GM12878 (cell line): ENCODE measurements around the gene DAD1. TPM values are rescaled to one million over a fixed set of nuclear protein-coding genes. Genes with fewer than 3 reads are reported as not detected.

Source experiments
- ATAC-seq: fragments of 200-7000 bp; cut with Tn5 transposase; 3 replicates; pipeline ENCODE4 v1.9.1; 2020; ENCODE audit warnings: mild to moderate bottlenecking, moderate library complexity
- BruUV-seq: library from RNA; stranded (reverse); fragments of 400-500 nt; replicated peaks from 2 replicates; lab custom pipeline; 2021; lab: Mats Ljungman, UMichigan
- CTCF ChIA-PET: fragments of 300-600 bp; sonication (Branson Sonifier 250); formaldehyde crosslinking; extraction: SDS; loops from one replicate; lab custom pipeline; 2021; ENCODE audit warnings: inconsistent platforms; lab: Yijun Ruan, JAX
- POLR2A ChIA-PET: fragments of 350-600 bp; formaldehyde crosslinking; extraction: SDS; loops from one replicate; lab custom pipeline; 2021; ENCODE audit warnings: inconsistent platforms; lab: Charles Lee
- RAD21 ChIA-PET: fragments of 300-600 bp; sonication (Branson Sonifier 250); formaldehyde crosslinking; loops from one replicate; lab custom pipeline; 2023; ENCODE audit warnings: antibody characterized with exemption; ENCODE audit not compliant: unreplicated experiment; lab: Charles Lee
- SMC1A ChIA-PET: fragments of 300-600 bp; sonication (Branson Sonifier 250); formaldehyde crosslinking; loops from one replicate; lab custom pipeline; 2023; ENCODE audit not compliant: unreplicated experiment, uncharacterized antibody; lab: Charles Lee
- DNase-seq: peaks from one replicate; pipeline ENCODE4 v3.0.0-alpha.2; 2011; ENCODE audit warnings: low read depth, low spot score
- FAIRE-seq: peaks from 3 replicates; lab custom pipeline; 2011; peaks lifted over from hg19 to GRCh38; lab: Jason Lieb, UNC
- H2AFZ ChIP-seq: 2 replicates; pipeline ENCODE4 v1.6.0; 2011; ENCODE audit warnings: low read depth, low read length, control low read depth; ENCODE audit not compliant: control insufficient read depth
- H3K27ac ChIP-seq: 2 replicates; pipeline ENCODE4 v1.5.1; 2011; ENCODE audit warnings: control low read depth; ENCODE audit not compliant: control insufficient read depth, insufficient read depth
- H3K27me3 ChIP-seq, 2 experiments: replicated peaks in 1 of 2; 2 replicates each; pipeline versions ENCODE4 v1.6.0 to v1.6.1; 2011; ENCODE audit warnings: low read length in 1 of 2; ENCODE audit not compliant: control insufficient read depth in 2 of 2, insufficient read depth in 2 of 2
- H3K36me3 ChIP-seq, 2 experiments: 2 replicates each; pipeline ENCODE4 v1.5.1; 2011; ENCODE audit warnings: low read length in 1 of 2; ENCODE audit not compliant: control insufficient read depth in 2 of 2, insufficient read depth in 2 of 2
- H3K4me1 ChIP-seq: 2 replicates; pipeline ENCODE4 v1.6.1; 2011; ENCODE audit warnings: mild to moderate bottlenecking, low read length, moderate library complexity, mixed read lengths; ENCODE audit not compliant: control insufficient read depth, insufficient read depth
- H3K4me2 ChIP-seq: 2 replicates; pipeline ENCODE4 v1.6.0; 2011; ENCODE audit warnings: control low read depth; ENCODE audit not compliant: control insufficient read depth, insufficient read depth
- H3K4me3 ChIP-seq: fragments of 200-600 bp; sonication (generic); 2 replicates; pipeline ENCODE4 v1.5.1; 2016
- H3K79me2 ChIP-seq: 2 replicates; pipeline ENCODE4 v1.6.0; 2011; ENCODE audit warnings: low read length; ENCODE audit not compliant: control insufficient read depth, insufficient read depth
- H3K9ac ChIP-seq: 2 replicates; pipeline ENCODE4 v1.8.0; 2011; ENCODE audit warnings: low read length, control low read depth, mixed read lengths; ENCODE audit not compliant: control insufficient read depth, insufficient read depth
- H3K9me3 ChIP-seq: replicated peaks from 3 replicates; pipeline ENCODE4 v1.5.1; 2011; ENCODE audit warnings: mild to moderate bottlenecking, low read length; ENCODE audit not compliant: control insufficient read depth, insufficient read depth
- H4K20me1 ChIP-seq: 2 replicates; pipeline ENCODE4 v1.6.0; 2011; ENCODE audit not compliant: control insufficient read depth, insufficient read depth
- ATF7 ChIP-seq: fragments of 450-650 bp; IDR thresholded peaks from 2 replicates; pipeline ENCODE4 v1.6.1; 2016; ENCODE audit warnings: low read depth, mild to moderate bottlenecking
- ETV6 ChIP-seq, 2 experiments: fragments of 450-650 bp in 1 of 2; IDR thresholded peaks in 1 of 2; conservative IDR thresholded peaks in 1 of 2; 2 replicates each; pipeline ENCODE4 v1.6.1; 2014; ENCODE audit warnings: antibody characterized with exemption in 1 of 2, borderline replicate concordance in 1 of 2, low read depth in 1 of 2, mild to moderate bottlenecking in 1 of 2, moderate library complexity in 1 of 2
- NFYA ChIP-seq: IDR thresholded peaks from 2 replicates; pipeline ENCODE4 v1.6.1; 2011; ENCODE audit warnings: low read depth, mild to moderate bottlenecking, low read length, improper control_type of control experiment, borderline replicate concordance
- REST ChIP-seq: IDR thresholded peaks from 2 replicates; pipeline ENCODE4 v1.6.1; 2012; ENCODE audit warnings: mild to moderate bottlenecking, low read depth, low read length
- SP1 ChIP-seq: IDR thresholded peaks from one replicate; pipeline ENCODE4 v1.6.1; 2011; ENCODE audit warnings: low read depth, low read length
- ZBTB4 ChIP-seq: fragments of 450-650 bp; formaldehyde crosslinking; IDR thresholded peaks from 2 replicates; pipeline ENCODE4 v1.4.0; 2022; ENCODE audit warnings: mild to moderate bottlenecking, moderate library complexity
- ZNF207 ChIP-seq: fragments of 450-650 bp; IDR thresholded peaks from 2 replicates; pipeline ENCODE4 v1.6.1; 2014; ENCODE audit warnings: antibody characterized with exemption, mild to moderate bottlenecking, borderline replicate concordance
- ZNF217 ChIP-seq: fragments of 450-650 bp; IDR thresholded peaks from 2 replicates; pipeline ENCODE4 v1.6.1; 2017; ENCODE audit warnings: antibody characterized with exemption, mild to moderate bottlenecking
- ZZZ3 ChIP-seq: IDR thresholded peaks from 2 replicates; pipeline ENCODE4 v1.6.1; 2011; ENCODE audit warnings: low read depth; ENCODE audit not compliant: control insufficient read depth, insufficient read length
- WGBS: methylation state at CpG from one replicate; pipeline ENCODE4 v1.1.6; 2016; ENCODE audit warnings: low lambda C conversion rate; ENCODE audit not compliant: insufficient replicate concordance, insufficient coverage; ENCODE audit errors: missing lambda C conversion rate; 5-methylcytosine and 5-hydroxymethylcytosine counted together
- in situ Hi-C: fragments of 300-500 bp; cut with MboI; formaldehyde crosslinking; loops from 9 replicates; pipeline ENCODE4 v1.14.3; 2018; ENCODE audit warnings: mixed read lengths
- intact Hi-C: fragments of 100-400 bp; cut with micrococcal nuclease; formaldehyde crosslinking; loops from one replicate; pipeline ENCODE4 v1.14.2; 2022; ENCODE audit not compliant: unreplicated experiment
- polyA plus RNA-seq, 11 experiments: library from polyadenylated mRNA; depleted of rRNA in 4 of 11; unstranded in 6 of 11; stranded (reverse) in 5 of 11; fragments of >200 nt; fragmentation: Nextera tagmentation in 4 of 11; fragmentation: Illumina TruSeq in 1 of 11; extraction: Ambion mirVana in 4 of 11; extraction: Trizol in 1 of 11; gene quantifications; 1 replicate in 1 of 11; 2 replicates in 10 of 11; pipeline versions ENCODE4 v1.2.1 to v1.2.3, GENCODE V29; 2011 to 2016; ENCODE audit warnings: inconsistent platforms in 2 of 11, missing spikeins in 2 of 11, low read depth in 1 of 11
- total RNA-seq, 4 experiments: library from RNA; depleted of rRNA in 3 of 4; stranded (reverse); fragments of >200 nt in 3 of 4; fragmentation: Illumina TruSeq in 1 of 4; extraction: Trizol in 1 of 4; gene quantifications; 2 replicates each; pipeline versions ENCODE4 v1.2.1 to v1.2.3, GENCODE V29; 2013 to 2021

The DAD1 gene
- total and polyA plus RNA-seq, 10 of the 15 experiments (the other 5 are each of a cell fraction or from before 2014, with no cell fraction given), result 161 to 920 (median 319) TPM

- no peak for TF ChIP-seq ZZZ3
- TF ChIP-seq, all 136 proteins: peak for 3
Measured at GRCh38 chr14:22598896-22599244, 9.8 kb upstream of the DAD1 start (continued).

- DNase-seq, result no peak
- intact Hi-C loops (no loop called here), in situ Hi-C loops (no loop called here)
- ChIA-PET CTCF (interaction anchor here (0.6 to 5.5 kb wide), 14 partner anchors 9 to 522 kb away, joined by 3 to 58 read pairs (median 3); partner anchors contain the start of gene DAD1), POLR2A (interaction anchor here (0.7 to 6.0 kb wide), 5 partner anchors 9 to 331 kb away, joined by 3 to 91 read pairs (median 3); partner anchors contain the start of genes DAD1, OXA1L and PRMT5), SMC1A (interaction anchor here (0.5 to 7.4 kb wide), 18 partner anchors 11 to 315 kb away, joined by 3 to 72 read pairs (median 4); partner anchors contain the start of genes DAD1, OR6J1 and OXA1L), RAD21 (interaction anchor here (0.9 to 5.7 kb wide), 17 partner anchors 9 to 291 kb away, joined by 3 to 53 read pairs (median 4); partner anchors contain the start of genes DAD1, LRP10 and OXA1L)
- peak; percentile 97 for ATAC-seq
- peak within 1 kb of the TSS; percentile 77 for H3K9ac ChIP-seq
- no peaks in the 10 kb centered on the region for H3K9me3 ChIP-seq
- peak within 1 kb of the TSS; percentile 98 for H3K4me2 ChIP-seq
- peak within 1 kb of the TSS; percentile 94 for H3K4me3 ChIP-seq
- H2AFZ ChIP-seq, result peak within 1 kb of the TSS; percentile 97
- no peaks in the 10 kb centered on the region for H3K79me2 ChIP-seq
- no peaks in the 10 kb centered on the region for H4K20me1 ChIP-seq
- peaks cover 0 to 2% of the 10 kb centered on the region in 2 experiments; a peak in 2 of 4 replicates for H3K36me3 ChIP-seq
- no peaks in the 10 kb centered on the region for H3K27me3 ChIP-seq
- H3K27ac ChIP-seq, result peak within 1 kb of the TSS; percentile 45
- H3K4me1 ChIP-seq, result peaks cover 19% of the 10 kb centered on the region
- WGBS, result 1% methylated on average over 49 of the region's 49 CpGs
- TSS peak; percentile 67 for BruUV-seq
- FAIRE-seq, result no peak
- no peak for TF ChIP-seq ATF7
- TF ChIP-seq REST, result no peak
- TF ChIP-seq ZBTB4 (CRISPR knock-in tag), result no peak
- no peak for TF ChIP-seq ZNF207
- TF ChIP-seq NFYA, result no peak
- TF ChIP-seq SP1, result peak; percentile 59
- no peak for TF ChIP-seq ETV6 (conservative IDR thresholded peaks at IDR 0.05 in 1 of 2, IDR thresholded peaks at IDR 0.05 in 1 of 2; ENCODE audit: borderline replicate concordance in 1 of 2, low read depth in 1 of 2)
- TF ChIP-seq ZNF217, result no peak
Measured at GRCh38 chr14:22598099-22598895, 9.3 kb upstream of the DAD1 start, which contains the start of gene ABHD4. Gene ABHD4 (plus strand): TSS chr14:22598300. CDS start chr14:22598307, 7 bp downstream.
